SK-N-SH (cell line): ENCODE results near the gene GNL2. TPM values are rescaled to one million over a fixed set of nuclear protein-coding genes. Genes with fewer than 3 reads are reported as not detected.

Experiments used
- CTCF ChIA-PET: fragments of 300-600, 350-600 bp; formaldehyde crosslinking; extraction: SDS; loops from one replicate; lab custom pipeline; 2021; lab: Yijun Ruan, JAX
- POLR2A ChIA-PET: fragments of 350-600 bp; sonication (Branson Sonifier 250); formaldehyde crosslinking; extraction: SDS; loops from one replicate; lab custom pipeline; 2020; ENCODE audit warnings: antibody characterized with exemption, inconsistent platforms; lab: Yijun Ruan, JAX
- DNase-seq: peaks from one replicate; pipeline ENCODE4 v3.0.0; 2012
- H2AFZ ChIP-seq: fragments of 200-600 bp; sonication (generic); 2 replicates; pipeline ENCODE4 v1.8.1; 2016; ENCODE audit warnings: antibody characterized with exemption, mild to moderate bottlenecking, low read depth
- H3F3A ChIP-seq: fragments of 200-600 bp; sonication (generic); replicated peaks from 2 replicates; pipeline ENCODE3; 2016; ENCODE audit warnings: antibody characterized with exemption, mild to moderate bottlenecking; ENCODE audit not compliant: insufficient read depth
- H3K27ac ChIP-seq, 2 experiments: fragments of 200-500 bp in 1 of 2; fragments of 200-600 bp in 1 of 2; sonication (Bioruptor generic) in 1 of 2; sonication (generic), shearing (Covaris generic) in 1 of 2; 2 replicates each; pipeline versions ENCODE4 v1.5.1 to v1.6.1; 2014 to 2016; ENCODE audit warnings: low read depth in 2 of 2, inconsistent platforms in 1 of 2, low read length in 1 of 2, mild to moderate bottlenecking in 1 of 2, mixed read lengths in 1 of 2
- H3K27me3 ChIP-seq: fragments of 200-600 bp; sonication (generic), shearing (Covaris generic); 2 replicates; pipeline ENCODE4 v1.6.1; 2016; ENCODE audit warnings: mixed run types; ENCODE audit not compliant: insufficient read depth
- H3K36me3 ChIP-seq, 2 experiments: fragments of 200-500 bp in 1 of 2; fragments of 200-600 bp in 1 of 2; sonication (Bioruptor generic) in 1 of 2; sonication (generic) in 1 of 2; replicated peaks in 1 of 2; 2 replicates each; pipeline versions ENCODE3 to v1.5.1; 2014 to 2016; ENCODE audit warnings: low read length in 1 of 2, mild to moderate bottlenecking in 1 of 2; ENCODE audit not compliant: insufficient read depth in 2 of 2, control insufficient read depth in 1 of 2
- H3K4me1 ChIP-seq, 2 experiments: fragments of 200-500 bp in 1 of 2; fragments of 200-600 bp in 1 of 2; sonication (Bioruptor generic) in 1 of 2; sonication (generic), shearing (Covaris generic) in 1 of 2; 2 replicates each; pipeline versions ENCODE4 v1.5.1 to v1.6.1; 2014 to 2016; ENCODE audit warnings: low read depth in 1 of 2, low read length in 1 of 2, mixed run types in 1 of 2; ENCODE audit not compliant: insufficient read depth in 2 of 2, control insufficient read depth in 1 of 2
- H3K4me2 ChIP-seq: fragments of 200-600 bp; sonication (generic), shearing (Covaris generic); 2 replicates; pipeline ENCODE4 v1.6.1; 2017; ENCODE audit warnings: mixed run types
- H3K4me3 ChIP-seq, 2 experiments: fragments of 200-500 bp in 1 of 2; fragments of 200-600 bp in 1 of 2; sonication (Bioruptor generic) in 1 of 2; sonication (generic), shearing (Covaris generic) in 1 of 2; 2 replicates each; pipeline versions ENCODE4 v1.5.1 to v1.8.1; 2014 to 2016; ENCODE audit warnings: low read depth in 2 of 2, inconsistent platforms in 1 of 2, low read length in 1 of 2, mild to moderate bottlenecking in 1 of 2, mixed read lengths in 1 of 2, moderate library complexity in 1 of 2
- H3K79me2 ChIP-seq: fragments of 200-600 bp; sonication (generic); 2 replicates; pipeline ENCODE4 v1.8.1; 2017; ENCODE audit warnings: mild to moderate bottlenecking; ENCODE audit not compliant: insufficient read depth
- H3K9ac ChIP-seq: fragments of 200-600 bp; sonication (generic); 2 replicates; pipeline ENCODE4 v1.6.1; 2017; ENCODE audit warnings: mixed run types
- H3K9me2 ChIP-seq: fragments of 200-600 bp; sonication (generic); 2 replicates; pipeline ENCODE4 v1.6.1; 2017; ENCODE audit warnings: mixed run types
- H3K9me3 ChIP-seq: fragments of 200-600 bp; sonication (generic); 2 replicates; pipeline ENCODE4 v1.6.1; 2017; ENCODE audit warnings: mixed run types, mild to moderate bottlenecking, moderate library complexity
- H4K20me1 ChIP-seq: fragments of 200-600 bp; sonication (generic); 2 replicates; pipeline ENCODE4 v1.6.1; 2017; ENCODE audit warnings: mild to moderate bottlenecking, mixed run types; ENCODE audit not compliant: insufficient read depth
- CHD2 ChIP-seq: fragments of 150-350 bp; IDR thresholded peaks from 2 replicates; pipeline ENCODE4 v1.6.1; 2018; ENCODE audit warnings: low read length; ENCODE audit not compliant: partially characterized antibody
- EP300 ChIP-seq, 2 experiments: IDR thresholded peaks; 2 replicates each; pipeline versions ENCODE4 v1.4.0 to v1.6.1; 2012; ENCODE audit warnings: borderline replicate concordance in 1 of 2, low read depth in 1 of 2, low read length in 1 of 2
- FOSL2 ChIP-seq: IDR thresholded peaks from 2 replicates; pipeline ENCODE4 v1.4.0; 2012; ENCODE audit warnings: low read depth, mild to moderate bottlenecking, moderate library complexity, borderline replicate concordance
- FOXM1 ChIP-seq: IDR thresholded peaks from 2 replicates; pipeline ENCODE4 v1.4.0; 2012; ENCODE audit warnings: low read depth, mild to moderate bottlenecking
- GABPA ChIP-seq: IDR thresholded peaks from 2 replicates; pipeline ENCODE4 v1.4.0; 2012; ENCODE audit warnings: low read depth, mild to moderate bottlenecking
- GATA2 ChIP-seq: sonication (generic); formaldehyde crosslinking; IDR thresholded peaks from 2 replicates; pipeline ENCODE4 v1.5.0; 2020; ENCODE audit warnings: mild to moderate bottlenecking, missing genetic modification reagents
- IRF3 ChIP-seq: fragments of 150-350 bp; IDR thresholded peaks from 2 replicates; pipeline ENCODE4 v1.6.1; 2016; ENCODE audit warnings: mild to moderate bottlenecking, low read depth, low read length
- JUND ChIP-seq: IDR thresholded peaks from 2 replicates; pipeline ENCODE4 v1.4.0; 2012
- MXI1 ChIP-seq: IDR thresholded peaks from 2 replicates; pipeline ENCODE4 v1.6.1; 2012; ENCODE audit warnings: mild to moderate bottlenecking, low read depth, low read length, improper control_type of control experiment
- NFIC ChIP-seq: IDR thresholded peaks from 2 replicates; pipeline ENCODE4 v1.4.0; 2012; ENCODE audit warnings: borderline replicate concordance
- NRF1 ChIP-seq: IDR thresholded peaks from 2 replicates; pipeline ENCODE4 v1.6.1; 2012; ENCODE audit warnings: low read depth, mild to moderate bottlenecking, low read length
- PBX3 ChIP-seq: IDR thresholded peaks from 2 replicates; pipeline ENCODE4; 2012
- POLR2AphosphoS5 ChIP-seq: IDR thresholded peaks from 2 replicates; pipeline ENCODE4 v1.6.1; 2012; ENCODE audit warnings: low read depth, low read length
- RAD21 ChIP-seq: IDR thresholded peaks from 2 replicates; pipeline ENCODE4 v1.6.1; 2012; ENCODE audit warnings: mild to moderate bottlenecking, low read length
- RCOR1 ChIP-seq: fragments of 150-350 bp; IDR thresholded peaks from 2 replicates; pipeline ENCODE4 v1.6.1; 2017; ENCODE audit warnings: antibody characterized with exemption, low read length
- RFX5 ChIP-seq: IDR thresholded peaks from 2 replicates; pipeline ENCODE4 v1.6.1; 2012; ENCODE audit warnings: mild to moderate bottlenecking, improper control_type of control experiment, low read length
- RXRA ChIP-seq: IDR thresholded peaks from 2 replicates; pipeline ENCODE4 v1.4.0; 2012; ENCODE audit warnings: low read depth, mild to moderate bottlenecking, borderline replicate concordance
- SIN3A ChIP-seq: IDR thresholded peaks from 2 replicates; pipeline ENCODE4 v1.6.1; 2012; ENCODE audit warnings: low read depth, mild to moderate bottlenecking, low read length, moderate library complexity, borderline replicate concordance
- WGBS: methylation state at CpG from one replicate; pipeline ENCODE4 v1.1.6; 2017; ENCODE audit warnings: low lambda C conversion rate; 5-methylcytosine and 5-hydroxymethylcytosine counted together
- polyA plus RNA-seq, 3 experiments: library from polyadenylated mRNA; depleted of rRNA; stranded (reverse); fragments of >200 nt; gene quantifications; 2 replicates each; pipeline ENCODE4 v1.2.3, GENCODE V29; 2012
- TF ChIP-seq, protein P1 (sequence below): fragments of 150-350 bp; IDR thresholded peaks from 2 replicates; pipeline ENCODE4 v1.6.1; 2017; ENCODE audit warnings: antibody characterized with exemption, low read length, low read depth, borderline replicate concordance

GNL2 gene
- polyA plus RNA-seq, 1 of the 3 experiments (the other 2 are of a cell fraction) = 37.6 TPM

- H3K36me3 ChIP-seq = no peaks in the 10 kb centered on the region
- no peak for DNase-seq
These were observed 5.7 kb upstream of the GNL2 start for GRCh38 chr1:37601441-37601840.

DNA sequence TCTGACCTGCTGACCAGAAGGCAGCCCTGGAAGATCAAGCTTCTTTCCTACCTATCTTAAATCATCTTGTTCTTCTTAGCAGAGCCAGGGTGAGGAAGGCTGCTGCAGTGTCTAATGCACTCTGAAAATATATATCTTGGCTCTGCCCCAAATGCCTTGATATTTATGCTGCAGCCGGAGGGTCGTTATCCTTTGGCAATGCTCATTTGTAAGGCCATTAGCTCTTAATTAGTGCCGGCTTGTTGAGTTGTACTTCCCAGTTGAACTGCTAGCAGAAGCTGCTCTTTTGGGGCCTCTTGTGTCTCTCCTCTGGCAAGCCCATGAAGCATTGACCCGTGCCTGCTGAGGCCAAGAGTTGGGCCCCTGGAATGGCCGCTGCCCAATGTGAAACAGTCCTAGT, 4.2 kb upstream of the GNL2 start:
- ChIA-PET POLR2A (no interaction called here), CTCF (interaction anchor here (0.9 to 12.7 kb wide), 6 partner anchors 14 to 95 kb away, joined by 3 to 358 read pairs (median 3); no protein-coding TSS in a partner anchor)
- H3K9me3 ChIP-seq = no peaks in the 10 kb centered on the region
- H3K27ac ChIP-seq = peak overlapping the region in 1 of 2 experiments; percentile 36; a peak in 1 of 4 replicates
- H2AFZ ChIP-seq = no peak overlapping the region
- H3K4me1 ChIP-seq = peaks cover 0 to 12% of the 10 kb centered on the region in 2 experiments; a peak in 2 of 4 replicates
- no peaks in the 10 kb centered on the region for H3K36me3 ChIP-seq
- H3K79me2 ChIP-seq = peaks cover 8% of the 10 kb centered on the region
- peaks cover 3% of the 10 kb centered on the region; the same call in 1 of the 2 replicates for H3K27me3 ChIP-seq
- 58% methylated on average over 5 of the region's 5 CpGs for WGBS
- no peaks in the 10 kb centered on the region for H3F3A ChIP-seq
- no peak overlapping the region for H3K9ac ChIP-seq
- H3K4me3 ChIP-seq = no peak overlapping the region
- DNase-seq = peak; percentile 56
- H4K20me1 ChIP-seq = no peaks in the 10 kb centered on the region
- no peak for TF ChIP-seq CHD2
- TF ChIP-seq GATA2 (CRISPR knock-in tag) = peak; percentile 21; the same call in 1 of the 2 replicates
- peak; percentile 53; the same call in 1 of the 2 replicates for TF ChIP-seq RCOR1
- 0 out of 4 replicates have a peak, but pooled peaks of 1 of the 2 experiments have one; percentile 8 for TF ChIP-seq EP300 (IDR thresholded peaks at IDR 0.05; ENCODE audit: borderline replicate concordance in 1 of 2, low read depth in 1 of 2, low read length in 1 of 2)
- no peak for TF ChIP-seq JUND
- TF ChIP-seq MXI1 = 0 out of 2 replicates have a peak, but pooled peaks have one; percentile 37
- no peaks in the 10 kb centered on the region for H3K9me2 ChIP-seq
- no peak overlapping the region for H3K4me2 ChIP-seq

More at GRCh38 chr1:37601441-37601840, 5.7 kb upstream of the GNL2 start:
- H3K9ac ChIP-seq = no peak overlapping the region
- TF ChIP-seq NFIC = no peak
- no peak for TF ChIP-seq SIN3A
- no peak for TF ChIP-seq RFX5
- TF ChIP-seq, protein P1, sequence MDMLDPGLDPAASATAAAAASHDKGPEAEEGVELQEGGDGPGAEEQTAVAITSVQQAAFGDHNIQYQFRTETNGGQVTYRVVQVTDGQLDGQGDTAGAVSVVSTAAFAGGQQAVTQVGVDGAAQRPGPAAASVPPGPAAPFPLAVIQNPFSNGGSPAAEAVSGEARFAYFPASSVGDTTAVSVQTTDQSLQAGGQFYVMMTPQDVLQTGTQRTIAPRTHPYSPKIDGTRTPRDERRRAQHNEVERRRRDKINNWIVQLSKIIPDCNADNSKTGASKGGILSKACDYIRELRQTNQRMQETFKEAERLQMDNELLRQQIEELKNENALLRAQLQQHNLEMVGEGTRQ = no peak
- TF ChIP-seq MXI1 = no peak
- no peak for TF ChIP-seq FOSL2
- no peak for TF ChIP-seq FOXM1
- TF ChIP-seq JUND = no peak
- TF ChIP-seq RAD21 = no peak
- TF ChIP-seq GABPA = no peak
- no peak for TF ChIP-seq IRF3
- TF ChIP-seq POLR2AphosphoS5 = no peak
- no peak for TF ChIP-seq PBX3
- no peak for TF ChIP-seq EP300 (IDR thresholded peaks at IDR 0.05; ENCODE audit: borderline replicate concordance in 1 of 2, low read depth in 1 of 2, low read length in 1 of 2)
- TF ChIP-seq CHD2 = no peak
- TF ChIP-seq NRF1 = no peak
- TF ChIP-seq RXRA = no peak
- TF ChIP-seq, all 33 proteins: peak for 0
- Histone ChIP-seq H3K27me3 (peaks cover 4% of the 10 kb centered on the region; the same call in 1 of the 2 replicates), H3K4me2 (no peak overlapping the region), H2AFZ (no peak overlapping the region), H3K4me1 (peaks cover 0 to 8% of the 10 kb centered on the region in 2 experiments; a peak in 2 of 4 replicates), H3K9me2 (no peaks in the 10 kb centered on the region), H4K20me1 (no peaks in the 10 kb centered on the region), H3K79me2 (no peaks in the 10 kb centered on the region), H3K4me3 (no peak overlapping the region), H3K27ac (no peak overlapping the region), H3K9me3 (no peaks in the 10 kb centered on the region), H3F3A (no peaks in the 10 kb centered on the region)
- POLR2A ChIA-PET = interaction anchor here (1.2 kb wide), 1 partner anchor 81 kb away, joined by 3 read pairs; no protein-coding TSS in a partner anchor
- CTCF ChIA-PET = interaction anchor here (1.0 to 12.7 kb wide), 9 partner anchors 13 to 259 kb away, joined by 3 to 358 read pairs (median 6); partner anchors contain the start of genes CDCA8, DNALI1 and MEAF6
